HG02870 (cell line): Measurements from ENCODE around the gene GPR89A.
"Not testable (repeated sequence)": the region's sequence is repeated elsewhere in the genome, so short reads cannot be mapped to it uniquely, and the experiment has no call there.

ENCODE experiments used
- ATAC-seq: cut with Tn5 transposase; IDR thresholded peaks from one replicate; pipeline ENCODE4 v1.9.1; 2021; ENCODE audit warnings: mild to moderate bottlenecking, moderate library complexity; ENCODE audit not compliant: unreplicated experiment

The GPR89A gene

DNA sequence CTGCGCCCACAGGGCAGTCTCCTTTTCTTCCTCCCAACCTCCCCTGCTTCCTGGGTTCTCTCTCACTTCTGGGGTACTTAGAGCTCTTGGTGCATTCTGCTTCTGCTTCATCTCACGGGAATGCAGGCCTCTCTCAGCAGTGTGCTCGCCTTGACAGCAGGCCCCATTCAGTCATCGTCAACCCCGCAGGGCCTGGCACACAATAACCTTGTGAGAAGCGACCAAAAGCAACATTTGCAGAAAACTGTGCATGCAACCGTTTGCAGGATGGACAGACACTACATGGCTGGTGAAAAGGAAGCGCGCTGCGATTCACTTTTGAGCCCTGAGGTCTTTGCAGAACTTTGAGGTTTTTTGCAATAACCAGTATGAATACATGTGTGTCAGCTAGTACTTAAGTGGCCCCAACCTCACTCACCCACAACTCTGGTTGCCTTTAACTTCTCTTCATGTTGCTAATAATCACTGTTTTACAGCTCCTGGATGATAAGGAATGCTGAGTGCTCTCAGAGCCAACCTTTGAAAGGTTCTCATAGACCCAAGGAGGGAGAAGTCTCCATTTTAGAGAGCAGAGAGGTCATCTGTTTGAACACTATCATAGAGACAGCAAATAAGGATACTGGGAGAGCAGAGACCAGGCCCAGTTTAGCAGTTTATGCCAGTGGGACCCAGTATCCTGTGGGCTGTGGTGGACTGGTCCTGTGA, 109.0 kb downstream of the GPR89A start:
- ATAC-seq = no peak

DNA sequence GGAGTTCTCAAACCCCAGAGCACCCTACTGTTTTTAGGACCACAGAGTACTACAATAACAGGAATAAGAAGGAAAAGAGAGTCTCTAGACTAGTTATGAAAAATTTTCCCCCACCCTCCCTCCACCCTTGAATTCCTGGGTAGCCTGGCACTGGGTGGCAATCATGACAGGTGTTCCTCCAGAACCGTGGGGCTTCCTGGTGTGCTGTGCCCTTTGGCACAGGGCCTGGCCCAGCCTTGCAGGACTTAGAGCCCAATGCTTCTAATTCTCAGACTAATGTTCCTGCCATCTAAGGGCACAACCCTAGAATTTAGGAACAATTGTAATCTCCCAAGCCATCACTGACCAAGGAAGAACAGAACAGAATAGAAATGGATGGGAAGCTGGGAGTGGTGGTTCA, 110.0 kb downstream of the GPR89A start:
- ATAC-seq = no peak

DNA sequence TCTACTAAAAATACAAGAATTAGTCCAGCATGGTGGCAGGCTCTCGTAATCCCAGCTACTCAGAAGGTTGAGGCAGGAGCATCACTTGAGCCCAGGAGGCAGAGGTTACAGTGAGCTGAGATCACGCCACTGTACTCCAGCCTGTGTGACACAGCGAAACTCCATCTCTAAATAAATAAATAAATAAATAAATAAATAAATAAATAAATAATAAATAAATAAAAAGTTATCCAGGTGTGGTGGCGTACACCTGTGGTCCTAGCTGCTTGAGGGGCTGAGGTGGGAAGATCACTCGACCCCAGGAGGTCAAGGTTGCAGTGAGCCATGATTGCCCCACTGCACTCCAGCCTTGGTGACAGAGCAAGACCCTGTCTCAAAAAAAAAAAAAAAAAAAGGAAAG, 110.7 kb downstream of the GPR89A start:
- ATAC-seq = not testable (repeated sequence)

- peak; percentile 68 for ATAC-seq
Measured at GRCh38 chr1:145719230-145720079, 111.7 kb downstream of the GPR89A start, which contains the start of gene CD160. CD160 (plus strand) TSS chr1:145719499; CDS start chr1:145728328, 8,829 bp downstream.
